H9 (cell line): ENCODE measurements around the gene TTC39C. TPM values are rescaled to one million over a fixed set of nuclear protein-coding genes. Genes with fewer than 3 reads are reported as not detected.
A peak's percentile ranks its signal among the peaks of the same experiment; 100 is the strongest.

Experiments
- DNase-seq: peaks from one replicate; pipeline ENCODE4 v3.0.0-alpha.2; 2017
- H2AFZ ChIP-seq: one replicate; pipeline ENCODE4 v1.6.1; 2013; ENCODE audit warnings: mild to moderate bottlenecking, low read length, control low read depth, moderate library complexity
- H2AK5ac ChIP-seq: 2 replicates; pipeline ENCODE4 v1.6.1; 2013; ENCODE audit warnings: low read length, control low read depth, mixed read lengths; ENCODE audit not compliant: insufficient read length
- H2BK120ac ChIP-seq: one replicate; pipeline ENCODE4 v1.6.1; 2013; ENCODE audit warnings: low read depth, mild to moderate bottlenecking, low read length, control low read depth, inconsistent platforms; ENCODE audit not compliant: poor library complexity, severe bottlenecking
- H2BK12ac ChIP-seq: 2 replicates; pipeline ENCODE4 v1.6.1; 2013; ENCODE audit warnings: low read length, control low read depth, mixed read lengths, low read depth; ENCODE audit not compliant: insufficient read length
- H2BK15ac ChIP-seq: 2 replicates; pipeline ENCODE4 v1.6.1; 2013; ENCODE audit warnings: low read depth, low read length, control low read depth
- H2BK20ac ChIP-seq: one replicate; pipeline ENCODE4 v1.6.1; 2013; ENCODE audit warnings: low read depth, mild to moderate bottlenecking, low read length, control low read depth, inconsistent platforms; ENCODE audit not compliant: poor library complexity, severe bottlenecking
- H2BK5ac ChIP-seq: 2 replicates; pipeline ENCODE4 v1.6.1; 2013; ENCODE audit warnings: low read length, control low read depth, mixed read lengths; ENCODE audit not compliant: insufficient read length
- H3K14ac ChIP-seq: 2 replicates; pipeline ENCODE4 v1.6.1; 2013; ENCODE audit warnings: low read length, control low read depth; ENCODE audit not compliant: insufficient read depth
- H3K18ac ChIP-seq: 2 replicates; pipeline ENCODE4 v1.6.1; 2013; ENCODE audit warnings: low read depth, mild to moderate bottlenecking, mixed read lengths, low read length, control low read depth; ENCODE audit not compliant: insufficient read length
- H3K23ac ChIP-seq: 2 replicates; pipeline ENCODE4 v1.6.1; 2013; ENCODE audit warnings: low read length, control low read depth, mixed read lengths, low read depth; ENCODE audit not compliant: insufficient read length
- H3K23me2 ChIP-seq: 2 replicates; pipeline ENCODE4 v1.6.1; 2013; ENCODE audit warnings: low read depth, mild to moderate bottlenecking, mixed read lengths, low read length, control low read depth; ENCODE audit not compliant: insufficient read length, poor library complexity, severe bottlenecking
- H3K27ac ChIP-seq: 2 replicates; pipeline ENCODE4 v1.5.1; 2013; ENCODE audit warnings: low read length, control low read depth, mixed read lengths, low read depth; ENCODE audit not compliant: insufficient read length
- H3K27me3 ChIP-seq: 2 replicates; pipeline ENCODE4 v1.6.1; 2013; ENCODE audit warnings: low read length, control low read depth, inconsistent platforms; ENCODE audit not compliant: insufficient read depth
- H3K4ac ChIP-seq: 2 replicates; pipeline ENCODE4 v1.6.1; 2013; ENCODE audit warnings: low read depth, mild to moderate bottlenecking, control low read depth, inconsistent platforms, low read length, moderate library complexity
- H3K4me1 ChIP-seq: 2 replicates; pipeline ENCODE4 v1.6.1; 2013; ENCODE audit warnings: low read length, control low read depth, inconsistent platforms; ENCODE audit not compliant: insufficient read depth
- H3K4me2 ChIP-seq: 2 replicates; pipeline ENCODE4 v1.6.1; 2013; ENCODE audit warnings: low read length, control low read depth, mixed read lengths; ENCODE audit not compliant: insufficient read length, insufficient read depth
- H3K56ac ChIP-seq: 2 replicates; pipeline ENCODE4 v1.6.1; 2013; ENCODE audit warnings: low read depth, mild to moderate bottlenecking, mixed read lengths, low read length, control low read depth; ENCODE audit not compliant: insufficient read length
- H3K79me1 ChIP-seq: 2 replicates; pipeline ENCODE4 v1.6.1; 2013; ENCODE audit warnings: low read depth, mild to moderate bottlenecking, moderate library complexity, low read length, control low read depth, inconsistent platforms; ENCODE audit not compliant: insufficient read depth, poor library complexity, severe bottlenecking
- H3K79me2 ChIP-seq: 2 replicates; pipeline ENCODE4 v1.6.1; 2013; ENCODE audit warnings: low read length, control low read depth, inconsistent platforms; ENCODE audit not compliant: insufficient read depth
- H3K9ac ChIP-seq: 2 replicates; pipeline ENCODE4 v1.6.1; 2013; ENCODE audit warnings: low read length, control low read depth, mixed read lengths; ENCODE audit not compliant: insufficient read length; ENCODE audit errors: extremely low read depth
- H3K9me3 ChIP-seq: one replicate; pipeline ENCODE4 v1.6.1; 2013; ENCODE audit warnings: low read depth, low read length, inconsistent platforms; ENCODE audit not compliant: control insufficient read depth
- H3T11ph ChIP-seq: one replicate; pipeline ENCODE4 v1.6.1; 2013; ENCODE audit warnings: mild to moderate bottlenecking, low read length, control low read depth, inconsistent platforms
- H4K20me1 ChIP-seq: one replicate; pipeline ENCODE4 v1.6.1; 2013; ENCODE audit not compliant: control insufficient read depth, insufficient read length, insufficient read depth
- H4K5ac ChIP-seq: 2 replicates; pipeline ENCODE4 v1.6.1; 2013; ENCODE audit warnings: low read depth, mild to moderate bottlenecking, mixed read lengths, low read length, control low read depth; ENCODE audit not compliant: insufficient read length
- H4K8ac ChIP-seq: replicated peaks from 2 replicates; pipeline ENCODE4 v1.6.1; 2013; ENCODE audit warnings: low read length, control low read depth, mixed read lengths, low read depth; ENCODE audit not compliant: insufficient read length
- H4K91ac ChIP-seq: 2 replicates; pipeline ENCODE4 v1.6.1; 2013; ENCODE audit warnings: low read depth, mild to moderate bottlenecking, moderate library complexity, mixed read lengths, low read length, control low read depth; ENCODE audit not compliant: insufficient read length
- H3K27ac Mint-ChIP-seq, 3 experiments: 2 replicates in 2 of 3; 3 replicates in 1 of 3; pipeline ENCODE4 v1.8.0; 2020 to 2021; ENCODE audit warnings: mixed read lengths in 3 of 3, mild to moderate bottlenecking in 1 of 3, moderate library complexity in 1 of 3
- H3K27me3 Mint-ChIP-seq: 2 replicates; pipeline ENCODE4 v1.8.0; 2021; ENCODE audit warnings: low read depth, mild to moderate bottlenecking, moderate library complexity, mixed read lengths
- H3K36me3 Mint-ChIP-seq, 3 experiments: 2 replicates in 2 of 3; 3 replicates in 1 of 3; pipeline ENCODE4 v1.8.0; 2020 to 2021; ENCODE audit warnings: low read depth in 3 of 3, mixed read lengths in 3 of 3; ENCODE audit not compliant: insufficient read depth in 1 of 3
- H3K4me1 Mint-ChIP-seq, 2 experiments: 2 replicates each; pipeline ENCODE4 v1.8.0; 2020; ENCODE audit warnings: mixed read lengths in 2 of 2
- H3K4me3 Mint-ChIP-seq, 2 experiments: 2 replicates in 1 of 2; 3 replicates in 1 of 2; pipeline ENCODE4 v1.8.0; 2020 to 2021; ENCODE audit warnings: mild to moderate bottlenecking in 2 of 2, mixed read lengths in 2 of 2, moderate library complexity in 1 of 2
- H3K9me3 Mint-ChIP-seq, 2 experiments: 2 replicates in 1 of 2; 3 replicates in 1 of 2; pipeline ENCODE4 v1.8.0; 2020; ENCODE audit warnings: mild to moderate bottlenecking in 2 of 2, mixed read lengths in 2 of 2, moderate library complexity in 1 of 2
- CTCF ChIP-seq: fragments of 200-600 bp; sonication (generic); conservative IDR thresholded peaks from 3 replicates; pipeline ENCODE4 v1.8.0; 2021; ENCODE audit warnings: antibody characterized with exemption, mild to moderate bottlenecking
- WGBS: extraction: QIAGEN DNeasy Blood & Tissue Kit; methylation state at CpG from one replicate; pipeline ENCODE4 v1.1.7; 2013; ENCODE audit warnings: missing lambda C conversion rate, low lambda C conversion rate, mixed read lengths; ENCODE audit not compliant: insufficient read length; ENCODE audit errors: extremely low coverage; 5-methylcytosine and 5-hydroxymethylcytosine counted together
- total RNA-seq: library from RNA; stranded (reverse); gene quantifications from 2 replicates; pipeline ENCODE4 v1.2.1, GENCODE V29; 2021

Gene TTC39C
- total RNA-seq, 1 experiment from 2014 or later, result 18.0 TPM

GRCh38 chr18:24023185-24023814 lies 8.7 kb downstream of the TTC39C start:
- no peak overlapping the region for H3T11ph ChIP-seq
- H3K27me3 Mint-ChIP-seq, result no peaks in the 10 kb centered on the region; the same call in 1 of the 2 replicates

More at GRCh38 chr18:24023185-24023814, 8.7 kb downstream of the TTC39C start:
- no peaks in the 10 kb centered on the region for H3K23me2 ChIP-seq
- WGBS, result no CpG with 5 or more reads among the region's 6 CpGs
- H3K9ac ChIP-seq, result no peak overlapping the region
- no peak overlapping the region for H2BK15ac ChIP-seq
- H3K4me1 ChIP-seq, result peaks cover 15% of the 10 kb centered on the region; the same call in 1 of the 2 replicates
- H3K23ac ChIP-seq, result no peak overlapping the region
- no peak overlapping the region for H2AK5ac ChIP-seq
- H3K9me3 Mint-ChIP-seq, result no peaks in the 10 kb centered on the region
- no peaks in the 10 kb centered on the region for H3K27me3 ChIP-seq
- H3K27ac Mint-ChIP-seq, result no peak overlapping the region; a peak in 2 of 7 replicates
- H3K79me2 ChIP-seq, result peaks cover 38% of the 10 kb centered on the region; the same call in 1 of the 2 replicates
- H3K36me3 Mint-ChIP-seq, result 0 out of 7 replicates have a peak, but pooled peaks cover 0 to 3% (median 0%) of the 10 kb centered on the region in 3 experiments
- no peak overlapping the region for H2BK5ac ChIP-seq
- no peak overlapping the region for H3K4ac ChIP-seq
- no peak overlapping the region for H2BK20ac ChIP-seq
- H2BK120ac ChIP-seq, result no peak overlapping the region
- peaks cover 41 to 54% of the 10 kb centered on the region in 2 experiments for H3K4me1 Mint-ChIP-seq
- H3K27ac ChIP-seq, result no peak overlapping the region
- peak overlapping the region; percentile 44; the same call in 1 of the 2 replicates for H3K14ac ChIP-seq
- no peak overlapping the region for H2BK12ac ChIP-seq
- H2AFZ ChIP-seq, result no peak overlapping the region
- no peaks in the 10 kb centered on the region for H3K79me1 ChIP-seq
- H3K4me3 Mint-ChIP-seq, result no peak overlapping the region
- H4K8ac ChIP-seq, result no peak overlapping the region
- TF ChIP-seq CTCF, result peak; percentile 61
- no peak overlapping the region for H4K91ac ChIP-seq
- no peak overlapping the region for H4K5ac ChIP-seq
- H3K56ac ChIP-seq, result no peak overlapping the region
- no peak overlapping the region for H3K4me2 ChIP-seq
- peaks cover 3% of the 10 kb centered on the region for H4K20me1 ChIP-seq
- DNase-seq, result peak; percentile 76
- no peak overlapping the region for H3K18ac ChIP-seq
- no peaks in the 10 kb centered on the region for H3K9me3 ChIP-seq
